CD4-positive, CD25-positive, alpha-beta regulatory T cell (primary cell): ENCODE data around the gene RHOT2. TPM values are rescaled to one million over a fixed set of nuclear protein-coding genes. Genes with fewer than 3 reads are reported as not detected.

ENCODE experiments used
- ATAC-seq, 2 donors: fragments of 150-1000 bp; cut with Tn5 transposase; one replicate each; pipeline ENCODE4 v1.10.0; 2021; ENCODE audit warnings: low read depth in 2 of 2, moderate number of reproducible peaks in 2 of 2, moderate library complexity in 1 of 2
- DNase-seq, 3 donors: peaks; one replicate each; pipeline versions ENCODE4 v3.0.0 to v3.0.0-alpha.2; 2012 to 2022; ENCODE audit warnings: mixed read lengths in 1 of 3
- H3K27ac ChIP-seq: one replicate; pipeline ENCODE4 v1.7.0; 2013; ENCODE audit warnings: mild to moderate bottlenecking, low read length; ENCODE audit not compliant: insufficient read depth, poor library complexity, severe bottlenecking
- H3K27me3 ChIP-seq: one replicate; pipeline ENCODE4 v1.7.0; 2013; ENCODE audit warnings: low read length; ENCODE audit not compliant: control insufficient read depth, insufficient read depth
- H3K36me3 ChIP-seq: one replicate; pipeline ENCODE4 v1.7.0; 2013; ENCODE audit warnings: mild to moderate bottlenecking, low read length, moderate library complexity; ENCODE audit not compliant: control insufficient read depth, insufficient read depth
- H3K4me1 ChIP-seq: 2 replicates; pipeline ENCODE4 v1.7.0; 2013; ENCODE audit warnings: mild to moderate bottlenecking, low read length; ENCODE audit not compliant: insufficient read depth, control insufficient read depth, poor library complexity, severe bottlenecking
- H3K4me3 ChIP-seq: one replicate; pipeline ENCODE4 v1.7.0; 2013; ENCODE audit warnings: low read depth, mild to moderate bottlenecking, low read length, moderate library complexity
- H3K9me3 ChIP-seq, 2 experiments: 1 replicate in 1 of 2; 2 replicates in 1 of 2; pipeline ENCODE4 v1.7.0; 2013; ENCODE audit warnings: low read length in 2 of 2, mild to moderate bottlenecking in 1 of 2, moderate library complexity in 1 of 2; ENCODE audit not compliant: control insufficient read depth in 2 of 2
- H3K27ac Mint-ChIP-seq, 3 donors: one replicate each; pipeline ENCODE4 v1.8.0; 2020 to 2022; ENCODE audit warnings: mild to moderate bottlenecking in 3 of 3, mixed read lengths in 3 of 3, moderate library complexity in 2 of 3
- H3K27me3 Mint-ChIP-seq: one replicate; pipeline ENCODE4 v1.8.0; 2022; ENCODE audit warnings: mild to moderate bottlenecking, mixed read lengths
- H3K36me3 Mint-ChIP-seq: one replicate; pipeline ENCODE4 v1.8.0; 2020; ENCODE audit warnings: mixed read lengths
- H3K4me1 Mint-ChIP-seq, 4 donors: one replicate each; pipeline ENCODE4 v1.8.0; 2020 to 2022; ENCODE audit warnings: mixed read lengths in 4 of 4, mild to moderate bottlenecking in 1 of 4
- H3K4me3 Mint-ChIP-seq, 4 donors: one replicate each; pipeline ENCODE4 v1.8.0; 2020 to 2022; ENCODE audit warnings: mild to moderate bottlenecking in 4 of 4, mixed read lengths in 4 of 4, moderate library complexity in 3 of 4
- H3K9me3 Mint-ChIP-seq, 7 donors: one replicate each; pipeline ENCODE4 v1.8.0; 2020 to 2022; ENCODE audit warnings: mixed read lengths in 7 of 7, mild to moderate bottlenecking in 3 of 7, moderate library complexity in 2 of 7
- polyA plus RNA-seq, 4 donors: library from polyadenylated mRNA; unstranded; fragments of 300-500 nt; fragmentation: Illumina TruSeq; gene quantifications; one replicate each; pipeline ENCODE4 v1.2.3, GENCODE V29; 2021
- total RNA-seq: library from RNA; stranded (reverse); gene quantifications from one replicate; pipeline ENCODE4 v1.2.3, GENCODE V29; 2022

The RHOT2 gene
- total and polyA plus RNA-seq, 5 donors from 2014 or later: 34.3 to 212 (median 41.8) TPM

DNA sequence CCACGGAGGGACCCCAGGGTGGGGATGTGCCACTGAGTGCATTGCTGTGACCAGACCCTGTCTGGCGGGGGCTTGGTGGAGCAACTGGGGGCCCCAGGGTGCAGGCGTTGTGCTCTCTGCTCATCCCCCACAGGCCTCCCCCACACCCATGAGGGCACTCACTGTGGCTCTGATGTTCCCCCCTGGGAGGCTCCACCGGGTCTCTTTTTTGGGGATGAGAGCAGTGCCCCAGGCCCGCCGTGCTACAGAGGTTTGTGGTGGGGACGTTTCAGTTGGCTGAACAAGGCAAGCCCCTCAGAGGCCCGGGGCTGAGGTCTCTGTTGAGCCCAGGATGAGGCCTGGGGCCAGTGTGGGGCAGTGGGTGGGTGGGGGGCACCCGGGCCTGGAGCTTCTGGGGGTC lies 55.8 kb downstream of the RHOT2 start:
- no peaks in the 10 kb centered on the region for H3K9me3 ChIP-seq
- Mint-ChIP-seq H3K27me3 (no peaks in the 10 kb centered on the region), H3K27ac (peak overlapping the region in 1 of 3 donors; percentile 66), H3K4me1 (peaks cover 0 to 42% (median 9%) of the 10 kb centered on the region in 4 donors), H3K9me3 (no peaks in the 10 kb centered on the region), H3K36me3 (no peaks in the 10 kb centered on the region), H3K4me3 (peak overlapping the region in 1 of 4 donors; percentile 51)
- no peak overlapping the region for H3K4me3 ChIP-seq
- ATAC-seq (no peak), DNase-seq (no peak)
- H3K4me1 ChIP-seq: peaks cover 58% of the 10 kb centered on the region
- H3K36me3 ChIP-seq: no peaks in the 10 kb centered on the region
- H3K27me3 ChIP-seq: no peaks in the 10 kb centered on the region
- H3K27ac ChIP-seq: peak overlapping the region; percentile 47

Other genes with a start within 250 kb of the RHOT2 start
- gene RAB11FIP3, start 242.5 kb upstream of the RHOT2 start, total RNA-seq: 34.5 TPM
- 1 to 10 TPM; 1.0 to 2.8 (median 1.5) TPM for gene RAB11FIP3, start 242.5 kb upstream of the RHOT2 start, polyA plus RNA-seq
- 82.6 TPM for gene CAPN15, start 140.4 kb upstream of the RHOT2 start, total RNA-seq
- 1 to 10 TPM; 3.0 to 8.5 (median 5.2) TPM for gene CAPN15, start 140.4 kb upstream of the RHOT2 start, polyA plus RNA-seq
- not detected for gene PRR35, start 107.7 kb upstream of the RHOT2 start, total RNA-seq
- gene PRR35, start 107.7 kb upstream of the RHOT2 start, polyA plus RNA-seq: not detected
- 1.9 TPM for gene NHLRC4, start 101.1 kb upstream of the RHOT2 start, total RNA-seq
- 1 to 10 TPM; 3.7 to 5.6 (median 4.8) TPM for gene NHLRC4, start 101.1 kb upstream of the RHOT2 start, polyA plus RNA-seq
- 25.7 TPM for gene PIGQ, start 98.2 kb upstream of the RHOT2 start, total RNA-seq
- 10 to 100 TPM; 11.6 to 15.3 (median 12.9) TPM for gene PIGQ, start 98.2 kb upstream of the RHOT2 start, polyA plus RNA-seq
- 12.1 TPM for gene RAB40C, start 78.1 kb upstream of the RHOT2 start, total RNA-seq
- 1 to 10 TPM; 6.8 to 9.6 (median 8.2) TPM for gene RAB40C, start 78.1 kb upstream of the RHOT2 start, polyA plus RNA-seq
- 0.22 TPM for gene WFIKKN1, start 37.1 kb upstream of the RHOT2 start, total RNA-seq
- gene WFIKKN1, start 37.1 kb upstream of the RHOT2 start, polyA plus RNA-seq: not detected
- 45.3 TPM for gene METTL26, start 31.8 kb upstream of the RHOT2 start, total RNA-seq
- gene METTL26, start 31.8 kb upstream of the RHOT2 start, polyA plus RNA-seq: 100 to 1,000 TPM in 2 of 4 donors, 10 to 100 TPM in 2; 82.7 to 133 (median 102) TPM
- gene MCRIP2, start 26.3 kb upstream of the RHOT2 start, total RNA-seq: 10.5 TPM
- gene MCRIP2, start 26.3 kb upstream of the RHOT2 start, polyA plus RNA-seq: 10 to 100 TPM; 18.0 to 23.1 (median 18.4) TPM
- 11.4 TPM for gene WDR90, start 18.8 kb upstream of the RHOT2 start, total RNA-seq
- 1 to 10 TPM in 2 of 4 donors, under 1 TPM in 2; 0.89 to 2.5 (median 1.1) TPM for gene WDR90, start 18.8 kb upstream of the RHOT2 start, polyA plus RNA-seq
- gene RHBDL1, start 7.5 kb downstream of the RHOT2 start, total RNA-seq: 3.2 TPM
- gene RHBDL1, start 7.5 kb downstream of the RHOT2 start, polyA plus RNA-seq: 1 to 10 TPM in 1 of 4 donors, under 1 TPM in 2, not detected in 1; 0.49 to 1.5 (median 0.88) TPM
- gene STUB1, start 12.3 kb downstream of the RHOT2 start, total RNA-seq: 63.2 TPM
- 100 to 1,000 TPM; 117 to 142 (median 135) TPM for gene STUB1, start 12.3 kb downstream of the RHOT2 start, polyA plus RNA-seq
- gene JMJD8, start 16.2 kb downstream of the RHOT2 start, total RNA-seq: 22.7 TPM
- 10 to 100 TPM; 29.2 to 36.2 (median 33.4) TPM for gene JMJD8, start 16.2 kb downstream of the RHOT2 start, polyA plus RNA-seq
- gene WDR24, start 22.3 kb downstream of the RHOT2 start, total RNA-seq: 8.9 TPM
- 10 to 100 TPM in 2 of 4 donors, 1 to 10 TPM in 2; 7.9 to 10.4 (median 10.0) TPM for gene WDR24, start 22.3 kb downstream of the RHOT2 start, polyA plus RNA-seq
- gene FBXL16, start 37.7 kb downstream of the RHOT2 start, total RNA-seq: 18.6 TPM
- gene FBXL16, start 37.7 kb downstream of the RHOT2 start, polyA plus RNA-seq: 10 to 100 TPM in 1 of 4 donors, 1 to 10 TPM in 3; 8.5 to 10.5 (median 9.3) TPM
- 4.6 TPM for gene METRN, start 47.0 kb downstream of the RHOT2 start, total RNA-seq
- 10 to 100 TPM; 14.3 to 24.1 (median 17.7) TPM for gene METRN, start 47.0 kb downstream of the RHOT2 start, polyA plus RNA-seq
- gene ANTKMT, start 53.0 kb downstream of the RHOT2 start, total RNA-seq: 13.6 TPM
- 10 to 100 TPM; 60.3 to 85.9 (median 64.4) TPM for gene ANTKMT, start 53.0 kb downstream of the RHOT2 start, polyA plus RNA-seq
- 2.5 TPM for gene CCDC78, start 58.3 kb downstream of the RHOT2 start, total RNA-seq
- under 1 TPM; 0.37 to 0.70 (median 0.43) TPM for gene CCDC78, start 58.3 kb downstream of the RHOT2 start, polyA plus RNA-seq
- 15.6 TPM for gene HAGHL, start 59.0 kb downstream of the RHOT2 start, total RNA-seq
- 1 to 10 TPM; 2.2 to 4.3 (median 3.2) TPM for gene HAGHL, start 59.0 kb downstream of the RHOT2 start, polyA plus RNA-seq
- gene CIAO3, start 72.9 kb downstream of the RHOT2 start, total RNA-seq: 42.6 TPM
- gene CIAO3, start 72.9 kb downstream of the RHOT2 start, polyA plus RNA-seq: 10 to 100 TPM; 17.2 to 26.6 (median 19.7) TPM
- not detected for gene MSLN, start 92.6 kb downstream of the RHOT2 start, total RNA-seq
- gene MSLN, start 92.6 kb downstream of the RHOT2 start, polyA plus RNA-seq: not detected
- 20.8 TPM for gene RPUSD1, start 120.2 kb downstream of the RHOT2 start, total RNA-seq
- gene RPUSD1, start 120.2 kb downstream of the RHOT2 start, polyA plus RNA-seq: 10 to 100 TPM; 22.3 to 24.9 (median 23.0) TPM
- gene CHTF18, start 120.5 kb downstream of the RHOT2 start, total RNA-seq: 28.8 TPM
- 1 to 10 TPM; 1.1 to 5.9 (median 2.8) TPM for gene CHTF18, start 120.5 kb downstream of the RHOT2 start, polyA plus RNA-seq
- not detected for gene GNG13, start 132.6 kb downstream of the RHOT2 start, total RNA-seq
- gene GNG13, start 132.6 kb downstream of the RHOT2 start, polyA plus RNA-seq: not detected